ENCODE data around the gene DEPDC5.
A peak's percentile ranks its signal among the peaks of the same experiment; 100 is the strongest.
"Not testable (repeated sequence)": the region's sequence is repeated elsewhere in the genome, so short reads cannot be mapped to it uniquely, and the experiment has no call there.

DEPDC5 gene

DNA sequence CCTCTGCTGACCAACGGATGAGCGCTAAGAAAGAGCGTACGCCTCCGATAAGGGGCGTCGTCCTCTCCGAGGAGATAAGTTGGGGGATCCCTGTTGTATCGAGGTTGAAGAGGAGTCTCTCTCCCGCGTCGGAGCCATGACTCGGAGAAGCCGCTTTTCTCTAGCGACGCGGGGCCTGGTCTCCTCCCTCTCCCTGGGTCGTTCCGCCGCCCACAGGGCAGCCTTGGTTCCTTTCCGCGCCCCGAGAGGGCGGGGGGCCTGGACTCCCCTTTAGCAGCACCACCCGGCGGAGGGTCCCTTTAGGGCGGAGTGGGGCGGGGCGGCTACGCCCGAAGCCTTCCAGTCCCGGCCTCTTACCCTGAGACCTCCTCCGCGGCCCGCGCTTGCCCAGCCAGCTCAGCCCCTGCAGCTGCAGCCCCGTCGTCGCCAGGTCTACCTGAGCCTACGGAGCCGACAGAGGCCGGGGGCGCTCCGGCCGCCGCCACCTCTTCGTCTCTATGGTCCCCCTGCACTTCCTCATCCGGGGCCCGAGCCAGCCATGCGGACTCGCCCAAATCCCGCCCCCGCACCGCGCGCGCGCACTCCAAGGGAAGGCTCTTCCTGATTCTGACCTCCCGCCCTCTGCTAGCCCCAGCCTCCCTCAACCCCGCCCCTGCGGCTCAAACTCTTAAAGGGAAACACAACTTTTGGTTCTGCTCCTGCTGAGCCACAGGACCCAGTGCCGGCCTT is 4.0 kb upstream of the DEPDC5 start, which contains the start of gene PRR14L:
Gene PRR14L (minus strand): TSS at position 497 of the 729 bp plus-strand sequence. CDS start 11,272 bp downstream, outside the sequence.
- DNase-seq: peak; percentile 86

DNA sequence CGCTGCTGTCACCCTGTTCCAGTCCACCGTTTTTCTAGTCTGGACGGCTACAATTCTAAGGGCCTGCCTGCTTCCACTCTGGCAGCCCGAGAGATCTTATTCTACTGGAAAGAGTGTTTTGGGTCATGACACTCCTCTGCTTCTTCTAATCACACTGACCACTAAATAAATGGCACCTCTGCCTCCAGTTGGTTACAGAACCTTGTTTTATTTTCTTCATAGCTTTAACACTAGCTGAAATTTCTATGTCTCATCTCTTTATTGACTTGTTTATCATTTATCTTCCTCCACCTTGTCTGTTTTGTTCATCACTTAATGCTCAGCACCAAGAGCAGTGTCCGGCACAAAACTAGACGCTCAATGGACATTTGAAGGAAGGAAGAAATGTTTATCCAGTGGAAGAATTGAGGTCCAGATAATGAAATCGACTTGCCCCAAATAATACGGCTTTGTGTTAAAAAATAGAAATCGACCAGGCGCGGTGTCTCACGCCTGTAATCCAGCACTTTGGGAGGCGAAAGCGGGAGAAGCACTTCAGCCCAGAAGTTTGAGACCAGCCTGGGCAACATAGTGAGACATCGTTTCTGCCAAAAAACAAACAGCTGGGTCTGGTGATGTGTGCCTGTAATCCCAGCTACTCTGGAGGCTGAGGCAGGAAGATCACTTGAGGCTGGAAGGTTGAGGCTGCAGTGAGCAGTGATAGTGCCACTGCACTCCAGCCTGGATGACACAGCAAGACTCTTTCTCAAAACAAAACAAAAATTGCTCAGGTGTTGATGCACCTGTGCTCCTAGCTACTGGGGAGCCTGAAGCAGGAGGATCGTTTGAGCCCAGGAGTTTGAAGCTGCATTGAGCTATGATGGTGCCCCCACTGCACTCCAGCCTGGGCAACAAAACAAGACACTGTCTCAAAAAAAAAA is 3.2 kb upstream of the DEPDC5 start:
- no peak for DNase-seq

DNA sequence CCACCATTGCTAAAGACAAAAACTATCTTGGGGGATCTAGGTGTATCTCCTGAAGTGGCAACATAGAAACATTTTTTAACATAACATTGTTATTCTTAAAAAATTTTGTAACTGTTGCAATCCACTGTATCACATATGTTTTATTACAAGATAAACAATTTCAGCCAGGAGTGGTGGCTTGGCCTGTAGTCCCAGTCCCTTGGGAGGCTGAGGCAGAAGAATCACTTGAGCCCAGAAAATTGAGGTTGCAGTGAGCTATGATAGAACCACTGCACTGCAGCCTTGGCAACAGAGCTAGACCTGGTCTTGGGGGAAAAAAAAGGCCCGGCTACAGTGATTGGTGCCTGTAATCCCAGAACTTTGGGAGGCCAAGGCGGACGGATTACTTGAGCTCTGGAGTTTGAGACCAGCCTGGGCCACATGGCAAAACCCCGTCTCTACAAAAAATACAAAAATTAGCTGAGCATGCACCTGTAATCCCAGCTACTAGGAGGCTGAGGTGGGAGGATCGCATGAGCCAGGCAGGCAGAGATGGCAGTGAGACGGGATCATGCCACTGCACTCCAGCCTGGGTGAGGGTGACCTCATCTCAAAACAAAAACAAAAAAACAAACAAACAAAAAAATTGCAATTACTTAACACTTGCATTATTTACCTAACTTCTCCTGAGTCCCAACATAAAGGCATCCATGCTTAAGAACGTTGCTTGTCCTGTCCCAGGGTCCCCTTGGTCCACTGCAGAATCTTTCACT is 1.5 kb upstream of the DEPDC5 start:
- no peak for DNase-seq

DNA sequence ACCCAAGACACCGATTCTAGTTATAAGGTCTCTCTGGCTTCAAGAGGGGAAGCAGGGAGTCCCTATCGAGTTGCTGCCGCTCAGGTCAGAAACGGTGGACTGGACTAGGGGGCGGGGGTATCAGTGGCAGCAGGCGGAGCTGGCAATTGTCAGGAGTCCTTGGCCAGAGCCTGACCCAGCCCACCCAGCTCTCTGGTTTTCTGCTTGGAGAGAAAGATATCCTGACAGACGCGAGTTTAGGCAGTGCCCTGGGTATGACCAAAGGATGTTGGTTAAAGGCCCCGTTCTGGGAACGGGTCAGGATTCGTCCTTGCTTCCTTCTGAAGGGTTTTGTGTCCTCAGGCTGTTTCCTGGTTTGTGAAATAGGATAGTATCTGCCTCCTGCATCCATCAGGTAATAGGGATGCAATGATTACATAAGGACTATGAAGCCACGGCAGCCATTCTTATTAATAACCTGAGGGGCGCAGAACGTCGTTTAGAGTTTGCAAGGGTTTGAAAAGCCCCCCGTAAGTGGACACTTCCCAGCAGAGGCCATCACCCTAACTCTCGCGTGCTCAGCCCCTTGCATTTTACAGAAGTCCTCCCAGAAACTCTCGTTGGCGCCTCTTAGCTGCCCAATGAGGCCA is 700 bp upstream of the DEPDC5 start:
- no peak for DNase-seq

DNA sequence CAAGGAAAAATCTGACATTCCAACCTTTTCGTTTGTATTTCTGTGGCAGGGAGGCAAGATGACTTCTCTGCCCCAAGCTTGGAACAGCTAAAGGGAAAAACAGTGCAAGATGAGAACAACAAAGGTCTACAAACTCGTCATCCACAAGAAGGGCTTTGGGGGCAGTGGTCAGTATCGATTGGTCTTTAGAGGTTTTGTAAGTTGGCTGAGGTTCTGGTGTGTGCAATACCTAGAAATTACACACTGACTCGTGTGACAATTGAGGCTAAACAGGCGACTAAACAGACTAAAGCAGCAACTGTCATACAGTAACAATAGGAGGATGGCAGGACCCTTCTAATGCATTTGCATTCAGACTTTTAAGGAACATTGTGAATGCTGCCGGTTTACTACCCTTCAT is 994 bp downstream of the DEPDC5 start:
- DNase-seq: no peak

DNA sequence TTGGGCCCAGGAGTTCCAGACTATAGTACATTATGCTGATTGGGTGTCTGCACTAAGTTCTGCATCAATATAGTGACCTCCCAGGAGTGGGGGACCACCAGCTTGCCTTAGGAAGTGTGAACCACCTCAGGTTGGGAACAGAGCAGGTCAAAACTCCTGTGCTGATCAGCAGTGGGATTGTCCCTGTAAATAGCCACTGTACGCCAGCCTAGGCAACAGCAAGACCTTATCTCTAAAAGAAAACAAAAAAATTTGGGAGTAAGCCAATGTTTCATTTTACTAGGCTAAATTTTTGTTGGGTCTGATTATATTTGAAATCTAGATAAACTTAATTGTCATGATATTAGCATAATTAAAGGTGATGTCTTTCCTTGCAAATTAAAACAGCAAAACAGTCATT is 3.4 kb downstream of the DEPDC5 start:
- no peak for DNase-seq

DNA sequence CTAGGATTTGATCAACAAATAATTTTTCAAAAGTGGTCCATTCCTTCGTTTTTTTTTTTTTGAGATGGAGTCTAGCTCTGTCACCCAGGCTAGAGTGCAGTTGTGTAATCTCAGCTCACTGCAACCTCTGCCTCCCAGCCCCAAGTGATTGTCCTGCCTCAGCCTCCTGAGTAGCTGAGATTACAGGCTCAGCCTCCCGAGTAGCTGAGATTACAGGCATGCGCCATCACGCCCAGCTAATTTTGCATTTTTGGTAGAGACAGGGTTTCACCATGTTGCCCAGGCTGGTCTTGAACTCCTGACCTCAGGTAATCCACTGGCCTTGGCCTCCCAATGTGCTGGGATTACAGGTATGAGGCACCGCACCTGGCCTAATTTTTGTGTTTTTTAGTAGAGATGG is 5.0 kb downstream of the DEPDC5 start:
- DNase-seq: not testable (repeated sequence)

DNA sequence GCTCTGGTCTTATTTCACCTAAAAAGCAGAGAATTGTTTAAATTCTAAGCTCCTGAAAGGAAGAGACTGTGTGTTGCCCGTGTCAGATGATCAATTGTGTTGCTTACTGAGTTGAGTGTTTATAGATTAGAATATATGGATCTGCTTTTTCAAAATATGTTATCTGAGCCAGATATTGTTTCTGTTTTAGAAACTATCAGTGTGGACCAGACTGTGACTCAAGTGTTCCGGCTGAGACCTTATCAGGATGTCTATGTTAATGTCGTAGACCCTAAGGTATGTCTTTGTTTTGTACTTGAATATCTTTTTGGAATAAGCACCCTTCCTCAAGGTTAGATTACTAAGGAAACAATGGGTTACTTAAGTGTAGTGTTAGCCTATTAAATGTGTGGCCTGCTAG is 11.0 kb downstream of the DEPDC5 start:
- no peak for DNase-seq

DNA sequence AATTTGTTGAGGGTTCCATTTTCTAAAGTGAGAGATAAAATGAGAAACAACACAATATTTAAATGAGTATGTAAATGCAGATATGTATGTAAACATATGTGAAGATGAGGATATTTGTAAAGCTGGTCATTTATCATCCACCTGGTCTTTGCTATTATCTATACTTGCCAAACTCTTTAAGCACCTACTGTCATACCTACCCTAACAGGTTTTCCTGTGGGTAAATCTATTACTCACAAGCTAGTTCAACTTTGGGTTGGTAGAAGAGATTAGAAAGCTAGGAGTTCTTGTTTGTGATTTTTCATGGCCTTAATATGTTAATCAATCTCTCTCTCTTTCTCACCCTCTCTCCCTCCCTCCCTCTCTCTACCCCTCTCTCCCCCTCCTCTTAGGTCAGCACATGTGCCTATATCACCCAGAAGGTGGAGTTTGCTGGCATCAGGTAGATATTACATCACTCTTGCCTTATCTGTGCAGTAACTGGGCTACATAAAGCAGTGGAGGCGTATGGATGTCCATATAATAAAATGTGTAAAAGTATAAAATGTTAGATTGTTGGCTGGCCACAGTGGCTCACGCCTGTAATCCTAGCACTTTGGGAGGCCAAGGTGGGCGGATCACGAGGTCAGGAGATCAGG is 14.7 kb downstream of the DEPDC5 start:
- no peak for DNase-seq

DNA sequence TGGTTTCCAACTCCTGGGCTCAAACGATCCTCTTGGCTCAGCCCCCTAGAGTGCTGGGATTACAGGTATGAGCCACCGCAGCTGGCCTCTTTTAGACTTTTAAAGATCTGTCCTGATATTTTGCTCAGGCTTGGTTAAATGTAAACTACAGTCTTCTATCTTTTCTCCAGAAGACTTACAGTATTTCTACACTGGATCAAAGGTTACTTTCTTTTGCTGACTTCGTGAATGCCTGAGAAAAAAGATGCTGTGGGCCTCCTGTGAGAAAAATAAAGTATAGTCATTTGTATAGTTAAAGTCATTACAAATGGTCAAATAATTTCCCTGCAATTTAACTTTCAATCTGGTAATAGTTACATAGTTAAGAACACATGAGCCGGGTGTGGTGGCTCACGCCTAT is 19.6 kb downstream of the DEPDC5 start:
- DNase-seq: no peak

DNA sequence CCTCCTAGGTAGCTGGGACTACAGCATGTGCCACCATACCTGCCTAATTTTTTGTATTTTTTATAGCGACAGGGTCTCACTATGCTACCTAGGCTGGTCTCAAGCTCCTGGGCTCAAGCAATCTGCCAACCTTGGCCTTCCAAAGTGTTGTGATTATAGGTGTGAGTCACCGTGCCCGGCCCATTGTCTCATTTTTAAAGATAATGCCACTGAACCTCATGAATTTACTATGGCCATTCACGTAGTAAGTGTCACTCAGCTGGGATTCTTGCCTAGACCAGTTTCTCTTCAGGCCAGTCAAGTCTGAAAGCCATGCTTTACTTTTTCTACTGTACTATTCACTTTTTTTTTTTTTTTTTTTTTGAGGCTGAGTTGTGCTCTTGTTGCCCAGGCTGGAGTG is 22.4 kb downstream of the DEPDC5 start:
- no peak for DNase-seq

DNA sequence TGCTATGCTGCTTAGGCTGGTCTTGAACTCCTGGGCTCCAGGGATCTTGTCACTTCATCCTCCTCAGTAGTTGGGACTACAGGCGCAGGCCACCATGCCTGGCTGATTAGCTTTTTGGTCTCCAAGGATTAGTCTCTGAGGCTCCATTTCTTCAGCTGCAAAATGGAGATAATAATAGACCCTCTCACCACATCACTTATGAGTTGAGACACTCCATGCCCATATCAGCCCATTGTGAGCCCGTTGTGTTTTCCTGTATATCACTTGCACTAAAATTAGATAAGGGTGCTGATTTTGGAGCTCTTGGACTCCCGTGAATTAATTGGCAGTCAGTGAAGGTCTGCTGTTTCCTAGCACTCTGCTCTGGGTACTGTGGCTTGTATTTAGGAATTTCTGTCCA is 36.0 kb downstream of the DEPDC5 start:
- no peak for DNase-seq

DNA sequence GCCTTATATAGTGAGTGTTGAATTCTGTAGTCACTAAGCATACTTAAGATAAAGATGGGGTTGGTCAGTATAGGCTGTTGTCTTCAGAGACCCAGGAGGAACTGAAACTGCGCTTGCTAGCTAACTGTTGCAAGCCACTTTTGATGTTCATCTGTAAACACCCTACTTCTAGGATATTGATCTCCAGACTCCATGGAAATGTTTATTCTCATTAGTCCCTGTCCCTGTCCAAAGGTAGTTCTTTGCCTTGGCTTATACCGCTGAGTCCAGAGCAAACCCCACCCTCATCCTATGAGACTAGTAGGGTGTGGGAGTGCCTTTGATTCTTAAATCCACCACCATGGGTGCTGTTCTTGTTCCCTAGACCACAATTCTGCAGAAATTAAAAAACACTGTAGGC is 36.4 kb downstream of the DEPDC5 start:
- no peak for DNase-seq

DNA sequence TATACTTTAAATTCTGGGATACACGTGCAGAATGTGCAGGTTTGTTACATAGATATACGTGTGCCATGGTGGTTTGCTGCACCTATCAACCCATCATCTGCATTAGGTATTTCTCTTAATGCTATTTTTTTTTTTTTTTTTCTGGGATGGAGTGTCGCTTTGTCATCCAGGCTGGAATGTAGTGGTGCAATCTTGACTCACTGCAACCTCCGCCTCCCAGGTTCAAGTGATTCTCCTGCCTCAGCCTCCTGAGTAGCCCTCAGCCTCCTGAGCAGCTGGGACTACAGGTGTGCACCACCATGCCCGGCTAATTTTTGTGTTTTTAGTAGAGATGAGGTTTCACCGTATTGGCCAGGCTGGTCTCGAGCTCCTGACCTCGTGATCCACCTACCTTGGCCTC is 45.5 kb downstream of the DEPDC5 start:
- not testable (repeated sequence) for DNase-seq

DNA sequence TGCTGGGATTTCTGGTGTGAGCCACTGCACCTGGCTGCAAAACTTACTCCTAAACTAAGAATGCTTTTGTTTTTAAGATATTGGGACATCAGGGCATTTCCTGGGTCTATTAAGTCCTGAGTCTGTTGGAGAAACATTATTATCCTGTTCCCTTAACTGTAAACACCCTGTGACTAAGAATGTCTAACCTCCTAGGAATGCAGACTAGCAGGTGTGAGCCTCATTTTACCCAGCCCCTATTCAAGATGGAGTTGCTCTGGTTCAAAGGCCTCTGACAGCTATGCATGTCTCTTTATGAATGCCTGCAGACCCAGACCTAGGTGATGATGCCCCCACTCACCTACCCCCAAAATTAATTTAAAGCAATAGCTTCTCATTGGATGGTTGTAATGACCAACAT is 46.2 kb downstream of the DEPDC5 start:
- DNase-seq: no peak

DNA sequence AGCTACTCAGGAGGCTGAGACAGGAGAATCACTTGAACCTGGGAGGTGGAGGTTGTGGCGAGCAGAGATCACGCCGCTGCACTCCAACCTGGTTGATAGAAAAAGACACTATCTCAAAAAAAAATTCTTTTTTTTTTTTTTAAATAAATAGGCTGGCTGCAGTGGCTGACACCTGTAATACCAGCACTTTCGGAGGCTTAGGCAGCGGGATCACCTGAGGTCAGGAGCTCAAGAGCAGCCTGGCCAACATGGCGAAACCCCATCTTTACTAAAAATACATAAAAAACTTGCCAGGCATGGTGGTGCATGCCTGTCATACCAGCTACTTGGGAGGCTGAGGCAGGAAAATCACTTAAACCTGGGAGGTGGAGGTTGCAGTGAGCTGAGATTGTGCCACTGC is 47.0 kb downstream of the DEPDC5 start:
- DNase-seq: not testable (repeated sequence)

DNA sequence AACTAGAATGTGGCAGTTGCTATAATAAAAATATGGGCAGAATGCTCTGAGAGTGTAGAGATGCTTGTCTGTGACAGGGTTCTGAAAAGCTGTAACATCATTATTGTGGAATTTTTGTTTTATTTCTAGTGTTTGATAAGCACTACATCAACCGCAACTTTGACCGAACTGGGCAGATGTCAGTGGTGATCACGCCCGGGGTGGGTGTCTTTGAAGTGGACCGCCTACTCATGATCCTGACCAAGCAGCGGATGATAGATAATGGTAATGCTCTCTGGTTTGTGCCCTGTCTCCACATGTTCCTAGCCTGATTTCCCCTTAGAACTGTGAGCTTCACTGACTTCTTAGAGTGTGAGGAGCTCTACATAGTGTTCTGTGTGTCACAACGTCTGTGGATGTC is 48.8 kb downstream of the DEPDC5 start:
- no peak for DNase-seq

DNA sequence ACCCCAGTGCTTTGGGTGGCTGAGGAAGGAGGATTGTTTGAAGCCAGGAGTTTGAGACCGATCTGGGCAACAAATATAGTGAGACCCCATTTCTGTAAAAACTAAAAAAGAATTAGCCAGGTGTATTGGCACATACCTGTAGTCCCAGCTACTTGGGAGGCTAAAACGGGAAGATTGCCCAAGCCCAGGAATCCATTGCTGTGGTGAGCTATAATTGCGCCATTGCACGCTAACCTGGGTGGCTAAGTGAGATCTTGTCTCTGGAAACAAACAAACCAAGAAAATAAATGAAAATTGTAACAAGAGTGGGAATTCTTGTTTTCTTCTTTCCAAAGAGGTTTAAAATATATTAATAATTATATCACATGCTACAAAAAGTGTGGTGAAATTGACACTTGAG is 52.9 kb downstream of the DEPDC5 start:
- no peak for DNase-seq

DNA sequence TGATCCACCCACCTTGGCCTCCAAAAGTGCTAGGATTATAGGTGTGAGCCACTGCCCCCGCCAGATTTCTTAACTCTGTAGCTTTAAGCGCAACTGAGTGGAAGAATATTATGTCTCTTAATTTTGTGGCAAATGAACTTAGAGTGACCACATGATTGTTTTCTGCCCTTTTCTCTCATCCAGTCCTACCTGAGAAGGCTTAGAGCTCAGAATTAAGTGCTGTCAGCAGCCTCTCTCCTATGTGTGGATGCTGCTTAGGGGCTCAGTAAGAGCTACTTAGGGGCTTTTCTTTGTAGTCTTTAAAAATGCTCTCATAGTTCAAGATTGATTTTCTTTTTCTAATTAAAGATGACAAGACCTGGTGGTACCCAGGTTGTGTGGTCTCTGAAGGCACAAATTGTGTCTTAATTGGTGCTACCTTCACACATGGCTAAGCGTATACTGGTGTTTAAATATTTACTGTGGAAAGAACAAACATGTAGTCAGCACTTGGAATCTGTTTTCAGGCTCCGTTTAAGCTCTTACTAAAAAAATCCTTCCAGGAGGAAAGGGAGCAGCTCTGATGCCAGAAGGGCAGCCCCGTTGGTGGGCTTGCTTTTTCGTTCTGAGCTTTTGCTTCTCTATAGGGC is 59.3 kb downstream of the DEPDC5 start:
- DNase-seq: no peak

DNA sequence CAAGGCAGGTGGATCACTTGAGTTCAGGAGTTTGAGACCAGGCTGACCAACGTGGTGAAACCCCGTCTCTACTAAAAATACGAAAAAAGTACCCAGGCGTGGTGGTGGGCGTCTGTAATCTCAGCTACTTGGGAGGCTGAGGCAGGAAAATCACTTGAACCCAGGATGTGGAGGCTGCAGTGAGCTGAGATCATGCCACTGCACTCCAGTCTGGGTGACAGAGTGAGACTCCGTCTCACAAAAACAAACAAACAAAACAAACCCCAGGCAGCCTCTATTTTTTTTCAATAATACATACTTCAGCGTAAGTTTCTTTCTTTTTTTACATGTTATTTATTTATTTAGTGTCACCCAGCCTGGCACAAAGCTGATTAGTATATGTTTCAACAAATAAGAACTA is 60.1 kb downstream of the DEPDC5 start:
- DNase-seq: not testable (repeated sequence)

DNA sequence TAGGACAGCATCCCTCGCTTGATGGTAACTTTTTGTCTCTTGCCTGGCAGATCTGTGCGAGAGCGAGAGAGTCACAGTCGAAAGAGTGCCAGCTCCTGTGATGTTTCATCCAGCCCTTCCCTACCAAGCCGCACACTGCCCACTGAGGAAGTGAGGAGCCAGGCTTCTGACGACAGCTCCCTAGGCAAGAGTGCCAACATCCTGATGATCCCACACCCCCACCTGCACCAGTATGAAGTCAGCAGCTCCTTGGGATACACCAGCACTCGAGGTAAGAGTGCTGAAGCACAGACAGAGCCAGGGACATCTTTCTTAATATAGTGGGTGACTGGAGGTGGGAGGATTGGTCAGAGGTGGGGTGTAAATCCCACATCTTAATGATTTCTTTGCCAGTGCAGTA is 61.1 kb downstream of the DEPDC5 start:
- no peak for DNase-seq

DNA sequence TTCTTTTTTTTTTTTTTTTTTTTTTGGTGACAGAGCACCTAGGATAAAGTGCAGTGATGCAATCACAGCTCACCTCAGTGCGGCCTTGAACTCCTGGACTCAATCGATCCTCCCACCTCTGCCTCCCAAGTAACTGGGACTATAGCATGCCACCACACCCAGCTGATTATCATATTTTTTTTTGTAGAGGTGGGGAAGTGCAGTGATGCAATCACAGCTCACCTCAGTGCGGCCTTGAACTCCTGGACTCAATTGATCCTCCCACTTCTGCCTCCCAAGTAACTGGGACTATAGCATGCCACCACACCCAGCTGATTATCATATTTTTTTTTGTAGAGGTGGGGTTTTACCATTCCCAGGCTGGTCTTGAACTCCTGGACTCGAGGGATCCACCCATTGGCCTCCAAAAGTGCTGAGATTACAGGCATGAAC is 61.6 kb downstream of the DEPDC5 start:
- not testable (repeated sequence) for DNase-seq
